ENCODE results near the gene PIK3CB.

PIK3CB gene

DNA sequence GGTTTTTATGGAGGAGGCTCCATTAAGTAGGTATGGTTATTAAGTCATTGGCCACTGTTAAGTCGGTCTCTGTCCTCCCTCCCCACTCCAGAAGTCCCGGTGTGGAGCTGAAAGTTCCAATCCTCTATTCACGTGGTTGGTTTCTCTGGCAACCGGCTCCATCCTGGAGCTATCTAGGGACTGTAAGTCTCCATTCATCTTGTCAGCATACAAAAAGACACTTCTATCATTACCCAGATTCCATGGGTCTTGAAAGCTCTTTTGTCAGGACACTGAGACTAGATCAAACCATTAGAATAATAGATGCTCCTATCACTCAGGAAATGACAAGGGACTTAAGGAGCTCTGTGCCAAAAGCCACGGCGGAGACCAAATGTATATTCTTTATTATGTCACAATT, 110.3 kb downstream of the PIK3CB start:
- H3K4me1 ChIP-seq (ENCODE audit: control insufficient read depth, insufficient read depth, low read length), result peaks cover 2% of the 10 kb centered on the region
- H3K4me3 ChIP-seq (ENCODE audit: low read depth, low read length), result no peak overlapping the region
- H3K36me3 ChIP-seq (ENCODE audit: control insufficient read depth, insufficient read depth, low read length), result no peaks in the 10 kb centered on the region
- H3K9me3 ChIP-seq (ENCODE audit: control insufficient read depth, insufficient read depth, low read length), result no peaks in the 10 kb centered on the region
- no peak overlapping the region for H3K9ac ChIP-seq (ENCODE audit: low read depth, low read length)
- no peaks in the 10 kb centered on the region for H3K27me3 ChIP-seq (ENCODE audit: control insufficient read depth, insufficient read depth, low read length)

DNA sequence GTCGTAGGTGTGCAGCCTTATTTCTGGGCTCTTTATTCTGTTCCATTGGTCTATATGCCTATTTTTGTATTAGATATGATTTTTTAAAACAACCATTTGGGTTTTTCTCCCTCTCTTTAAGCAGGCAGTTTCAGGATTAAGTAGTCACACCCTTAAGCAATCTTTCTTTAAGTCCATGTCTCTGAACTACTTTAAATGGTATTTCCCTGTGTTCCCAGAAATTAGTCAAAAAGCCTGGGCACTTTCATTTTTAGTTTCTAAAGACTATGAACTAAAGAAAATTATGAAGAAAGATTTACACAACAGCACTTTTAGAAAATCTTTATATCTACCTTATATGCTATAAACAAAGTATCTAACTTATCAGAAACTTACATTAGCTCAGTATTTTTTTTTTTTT, 115.9 kb downstream of the PIK3CB start:
- Histone ChIP-seq H3K36me3 (ENCODE audit: control insufficient read depth, insufficient read depth, low read length) (no peaks in the 10 kb centered on the region), H3K4me3 (ENCODE audit: low read depth, low read length) (no peak overlapping the region), H3K4me1 (ENCODE audit: control insufficient read depth, insufficient read depth, low read length) (peaks cover 1% of the 10 kb centered on the region), H3K27me3 (ENCODE audit: control insufficient read depth, insufficient read depth, low read length) (no peaks in the 10 kb centered on the region), H3K9me3 (ENCODE audit: control insufficient read depth, insufficient read depth, low read length) (no peaks in the 10 kb centered on the region), H3K9ac (ENCODE audit: low read depth, low read length) (no peak overlapping the region)

DNA sequence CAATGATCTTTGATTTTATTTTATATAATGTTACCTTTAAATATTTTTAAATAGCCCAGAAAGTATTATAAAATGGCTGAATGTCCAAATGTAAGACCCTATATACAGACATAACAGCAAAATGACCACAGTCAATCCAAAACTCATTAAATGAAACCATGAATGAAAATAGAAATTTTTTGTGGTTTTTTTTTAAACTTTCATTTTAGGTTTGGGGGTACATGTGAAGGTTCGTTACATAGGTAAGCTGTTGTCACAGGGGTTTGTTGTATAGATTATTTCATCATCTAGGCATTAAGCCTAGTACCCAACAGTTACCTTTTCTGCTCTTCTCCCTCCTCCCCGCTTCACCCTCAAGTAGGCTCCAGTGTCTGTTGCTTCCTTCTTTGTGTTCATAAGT, 117.4 kb downstream of the PIK3CB start:
- no peaks in the 10 kb centered on the region for H3K36me3 ChIP-seq (ENCODE audit: control insufficient read depth, insufficient read depth, low read length)
- H3K4me1 ChIP-seq (ENCODE audit: control insufficient read depth, insufficient read depth, low read length), result no peaks in the 10 kb centered on the region
- H3K4me3 ChIP-seq (ENCODE audit: low read depth, low read length), result no peak overlapping the region
- H3K27me3 ChIP-seq (ENCODE audit: control insufficient read depth, insufficient read depth, low read length), result no peaks in the 10 kb centered on the region
- H3K9ac ChIP-seq (ENCODE audit: low read depth, low read length), result no peak overlapping the region
- H3K9me3 ChIP-seq (ENCODE audit: control insufficient read depth, insufficient read depth, low read length), result no peaks in the 10 kb centered on the region

DNA sequence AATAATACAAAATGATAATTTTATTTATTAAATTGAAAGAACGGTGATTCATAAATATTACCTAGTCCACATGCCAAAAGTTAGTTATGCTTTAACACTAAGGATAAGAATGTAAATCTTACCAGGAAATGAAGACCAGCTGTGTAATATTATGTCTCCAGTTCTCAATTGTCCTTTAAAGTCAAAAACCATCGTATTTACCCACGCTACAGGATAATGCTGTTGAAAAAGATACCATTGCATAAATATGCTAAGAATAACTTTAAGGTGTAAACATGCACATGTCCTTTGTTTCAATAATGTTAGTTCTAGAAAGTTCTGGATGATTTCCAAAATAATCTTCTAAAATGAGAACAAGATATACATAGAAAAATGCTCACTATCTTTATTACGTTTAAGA, 122.6 kb downstream of the PIK3CB start:
- Histone ChIP-seq H3K4me3 (ENCODE audit: low read depth, low read length) (no peak overlapping the region), H3K36me3 (ENCODE audit: control insufficient read depth, insufficient read depth, low read length) (no peaks in the 10 kb centered on the region), H3K9ac (ENCODE audit: low read depth, low read length) (no peak overlapping the region), H3K27me3 (ENCODE audit: control insufficient read depth, insufficient read depth, low read length) (no peaks in the 10 kb centered on the region), H3K9me3 (ENCODE audit: control insufficient read depth, insufficient read depth, low read length) (no peaks in the 10 kb centered on the region), H3K4me1 (ENCODE audit: control insufficient read depth, insufficient read depth, low read length) (no peaks in the 10 kb centered on the region)

DNA sequence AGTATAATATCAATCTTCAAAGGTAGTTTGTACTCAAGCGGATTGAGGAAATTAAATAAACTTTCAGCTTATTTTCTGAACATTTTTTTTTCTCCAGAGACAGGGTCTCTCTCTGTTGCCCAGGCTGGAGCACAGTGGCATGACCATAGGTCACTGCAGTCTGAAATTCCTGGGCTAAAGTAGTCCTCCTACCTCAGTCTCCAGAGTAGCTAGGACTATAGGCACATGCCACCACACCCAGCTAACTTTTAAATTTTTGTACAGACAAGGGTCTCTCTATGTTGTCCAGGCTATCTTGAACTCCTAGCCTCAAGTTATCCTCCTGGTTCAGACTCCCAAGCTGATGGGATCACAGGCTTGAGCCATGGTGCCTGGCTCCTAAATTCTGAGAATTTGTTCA, 129.1 kb downstream of the PIK3CB start:
- H3K4me1 ChIP-seq (ENCODE audit: control insufficient read depth, insufficient read depth, low read length), result no peaks in the 10 kb centered on the region
- H3K36me3 ChIP-seq (ENCODE audit: control insufficient read depth, insufficient read depth, low read length), result no peaks in the 10 kb centered on the region
- no peaks in the 10 kb centered on the region for H3K27me3 ChIP-seq (ENCODE audit: control insufficient read depth, insufficient read depth, low read length)
- H3K4me3 ChIP-seq (ENCODE audit: low read depth, low read length), result no peak overlapping the region
- no peak overlapping the region for H3K9ac ChIP-seq (ENCODE audit: low read depth, low read length)
- no peaks in the 10 kb centered on the region for H3K9me3 ChIP-seq (ENCODE audit: control insufficient read depth, insufficient read depth, low read length)

DNA sequence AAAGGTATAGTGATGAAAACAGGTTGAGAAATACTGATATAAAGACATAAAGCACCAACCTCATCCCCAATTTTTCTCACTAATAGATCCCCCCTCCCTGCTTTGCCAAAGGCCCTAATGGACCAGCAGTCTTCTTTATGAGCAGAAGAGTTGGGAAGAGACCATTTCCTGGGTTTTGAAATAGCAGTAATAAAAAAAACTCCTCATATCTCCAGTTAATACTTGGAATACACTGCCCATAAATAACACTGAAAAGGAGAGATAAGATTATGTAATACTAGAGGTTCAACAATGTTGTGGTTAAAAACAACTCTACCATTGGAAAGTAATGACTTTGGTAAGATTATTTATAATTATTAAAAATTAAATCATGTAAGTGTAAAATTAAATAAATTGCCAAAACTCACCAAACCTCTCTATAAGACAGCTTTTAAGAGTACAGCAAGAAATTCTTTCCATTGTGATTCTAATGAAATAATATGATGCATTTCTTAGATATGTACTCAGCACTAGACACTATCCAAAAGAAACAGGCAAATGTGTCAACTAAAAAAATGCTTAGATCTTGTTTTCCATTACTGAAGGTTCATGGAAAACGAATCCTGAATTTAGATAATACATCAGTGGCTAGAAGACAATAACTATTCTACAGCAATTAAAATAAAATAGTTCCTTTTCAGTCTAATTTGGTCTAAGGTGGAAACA, 137.9 kb downstream of the PIK3CB start:
- Histone ChIP-seq H3K4me3 (ENCODE audit: low read depth, low read length) (no peak overlapping the region), H3K9me3 (ENCODE audit: control insufficient read depth, insufficient read depth, low read length) (no peaks in the 10 kb centered on the region), H3K4me1 (ENCODE audit: control insufficient read depth, insufficient read depth, low read length) (no peaks in the 10 kb centered on the region), H3K36me3 (ENCODE audit: control insufficient read depth, insufficient read depth, low read length) (no peaks in the 10 kb centered on the region), H3K9ac (ENCODE audit: low read depth, low read length) (no peak overlapping the region), H3K27me3 (ENCODE audit: control insufficient read depth, insufficient read depth, low read length) (no peaks in the 10 kb centered on the region)

DNA sequence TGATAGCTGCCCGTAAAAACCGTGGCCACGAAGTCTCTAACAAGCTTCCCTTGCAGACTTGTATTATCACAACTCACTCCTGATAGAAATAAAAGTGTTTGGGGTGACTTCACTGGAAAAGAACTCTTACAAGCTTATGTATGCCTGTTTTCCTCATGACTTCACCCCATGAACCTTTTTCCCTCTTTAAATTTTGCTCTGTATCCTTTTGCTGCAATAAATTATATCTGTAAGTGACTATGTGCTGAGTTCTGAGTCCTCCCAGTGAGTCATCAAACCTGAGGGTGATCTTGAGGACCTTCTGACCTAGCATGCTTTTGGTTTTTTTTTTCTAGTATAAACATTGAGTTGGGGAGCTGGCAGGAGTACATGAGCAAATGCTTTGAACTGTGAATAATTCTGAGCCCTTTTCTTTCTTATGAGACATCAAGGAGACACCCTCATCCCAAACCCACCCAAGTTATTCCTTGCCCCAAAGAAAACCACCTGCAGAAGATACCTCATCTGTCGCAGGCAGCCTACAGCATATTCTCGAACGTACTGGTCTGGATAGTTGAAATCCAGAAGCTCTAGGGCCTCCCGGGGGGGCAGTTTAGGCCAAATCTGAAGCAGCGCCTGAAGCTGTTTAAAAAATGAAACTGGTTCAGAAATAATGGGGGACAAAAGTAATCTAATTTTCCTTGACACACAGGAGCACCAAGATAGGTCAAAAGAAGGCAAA, 140.3 kb downstream of the PIK3CB start:
- H3K36me3 ChIP-seq (ENCODE audit: control insufficient read depth, insufficient read depth, low read length), result no peaks in the 10 kb centered on the region
- no peaks in the 10 kb centered on the region for H3K4me1 ChIP-seq (ENCODE audit: control insufficient read depth, insufficient read depth, low read length)
- H3K9me3 ChIP-seq (ENCODE audit: control insufficient read depth, insufficient read depth, low read length), result no peaks in the 10 kb centered on the region
- no peak overlapping the region for H3K9ac ChIP-seq (ENCODE audit: low read depth, low read length)
- no peak overlapping the region for H3K4me3 ChIP-seq (ENCODE audit: low read depth, low read length)
- H3K27me3 ChIP-seq (ENCODE audit: control insufficient read depth, insufficient read depth, low read length), result no peaks in the 10 kb centered on the region

DNA sequence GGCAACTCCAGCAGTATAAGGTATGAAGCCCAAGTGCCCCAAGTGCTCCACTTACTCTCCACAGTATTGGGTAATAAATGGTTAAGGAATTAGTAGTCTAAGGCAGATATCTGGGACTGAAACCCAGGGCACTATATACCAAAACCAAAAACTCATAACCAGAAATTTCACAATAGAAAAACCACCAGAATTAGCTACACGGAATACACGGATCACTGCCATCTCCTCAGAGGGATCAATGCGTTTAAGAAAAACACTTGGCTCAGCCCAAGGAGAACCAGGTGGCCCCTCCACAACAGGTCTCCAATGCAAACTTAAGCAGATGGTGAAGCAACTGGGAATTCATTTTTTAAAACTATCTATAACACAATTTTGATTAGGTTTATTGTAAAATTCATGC, 142.6 kb downstream of the PIK3CB start:
- Histone ChIP-seq H3K9ac (ENCODE audit: low read depth, low read length) (no peak overlapping the region), H3K36me3 (ENCODE audit: control insufficient read depth, insufficient read depth, low read length) (no peaks in the 10 kb centered on the region), H3K9me3 (ENCODE audit: control insufficient read depth, insufficient read depth, low read length) (no peaks in the 10 kb centered on the region), H3K27me3 (ENCODE audit: control insufficient read depth, insufficient read depth, low read length) (no peaks in the 10 kb centered on the region), H3K4me3 (ENCODE audit: low read depth, low read length) (no peak overlapping the region), H3K4me1 (ENCODE audit: control insufficient read depth, insufficient read depth, low read length) (no peaks in the 10 kb centered on the region)

DNA sequence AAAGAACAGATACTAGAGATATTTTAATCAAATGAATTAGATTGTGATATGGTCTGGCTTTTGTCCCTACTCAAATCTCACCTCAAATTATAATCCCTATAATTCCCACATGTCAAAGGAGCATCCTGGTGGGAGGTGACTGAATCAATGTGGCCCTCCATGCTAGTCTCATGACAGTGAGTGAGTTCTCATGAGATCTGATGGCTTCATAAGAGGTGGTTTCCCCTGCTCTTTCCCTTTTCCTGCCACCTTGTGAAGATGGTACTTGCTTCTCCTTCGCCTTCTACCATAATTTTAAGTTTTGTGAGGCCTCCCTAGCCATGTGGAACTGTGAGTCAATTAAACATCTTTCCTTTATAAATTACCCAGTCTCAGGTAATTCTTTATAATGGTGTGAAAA, 143.4 kb downstream of the PIK3CB start:
- H3K9me3 ChIP-seq (ENCODE audit: control insufficient read depth, insufficient read depth, low read length), result no peaks in the 10 kb centered on the region
- no peaks in the 10 kb centered on the region for H3K4me1 ChIP-seq (ENCODE audit: control insufficient read depth, insufficient read depth, low read length)
- no peak overlapping the region for H3K4me3 ChIP-seq (ENCODE audit: low read depth, low read length)
- H3K27me3 ChIP-seq (ENCODE audit: control insufficient read depth, insufficient read depth, low read length), result no peaks in the 10 kb centered on the region
- H3K36me3 ChIP-seq (ENCODE audit: control insufficient read depth, insufficient read depth, low read length), result no peaks in the 10 kb centered on the region
- H3K9ac ChIP-seq (ENCODE audit: low read depth, low read length), result no peak overlapping the region

DNA sequence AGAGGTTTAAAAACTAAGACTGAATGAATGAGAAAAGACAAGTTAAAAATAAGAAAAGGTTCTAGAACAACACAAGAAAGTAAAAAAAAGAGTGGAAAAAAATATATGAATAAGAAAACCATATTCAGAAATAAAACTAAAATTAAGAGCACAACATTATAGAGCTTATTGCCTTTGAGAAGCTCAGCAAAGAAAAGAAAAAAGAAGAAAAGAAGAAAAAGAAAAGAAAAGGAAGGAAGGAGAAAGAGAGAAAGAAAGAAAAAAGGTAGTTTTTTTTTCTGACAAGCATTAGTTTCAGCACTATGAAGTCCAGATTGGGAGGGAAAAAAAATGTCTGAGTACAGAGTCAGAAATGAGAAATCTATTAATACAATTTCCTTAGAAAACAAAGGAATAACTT, 144.7 kb downstream of the PIK3CB start:
- Histone ChIP-seq H3K9me3 (ENCODE audit: control insufficient read depth, insufficient read depth, low read length) (no peaks in the 10 kb centered on the region), H3K4me1 (ENCODE audit: control insufficient read depth, insufficient read depth, low read length) (no peaks in the 10 kb centered on the region), H3K36me3 (ENCODE audit: control insufficient read depth, insufficient read depth, low read length) (no peaks in the 10 kb centered on the region), H3K9ac (ENCODE audit: low read depth, low read length) (no peak overlapping the region), H3K27me3 (ENCODE audit: control insufficient read depth, insufficient read depth, low read length) (no peaks in the 10 kb centered on the region), H3K4me3 (ENCODE audit: low read depth, low read length) (no peak overlapping the region)

DNA sequence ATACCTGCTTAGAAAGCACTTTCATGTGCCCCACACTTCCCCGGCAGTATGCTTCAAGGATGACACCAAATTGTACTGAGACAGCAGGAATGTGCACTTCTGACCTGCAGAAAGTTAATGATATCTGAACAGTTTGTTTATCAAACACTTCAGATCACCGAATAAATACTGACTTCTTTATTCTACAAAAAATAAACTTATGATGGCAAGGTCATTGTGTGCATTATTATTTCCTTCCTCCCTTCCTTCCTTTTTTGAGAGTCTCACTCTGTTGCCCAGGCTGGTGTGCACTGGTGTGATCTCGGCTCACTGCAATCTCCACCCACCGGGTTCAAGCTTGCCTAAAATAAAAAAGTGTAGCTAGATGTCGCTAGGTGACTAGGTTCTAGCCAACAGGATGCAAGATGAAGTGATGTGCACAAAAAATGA, 145.8 kb downstream of the PIK3CB start:
- Histone ChIP-seq H3K4me1 (ENCODE audit: control insufficient read depth, insufficient read depth, low read length) (no peaks in the 10 kb centered on the region), H3K9ac (ENCODE audit: low read depth, low read length) (no peak overlapping the region), H3K27me3 (ENCODE audit: control insufficient read depth, insufficient read depth, low read length) (no peaks in the 10 kb centered on the region), H3K36me3 (ENCODE audit: control insufficient read depth, insufficient read depth, low read length) (no peaks in the 10 kb centered on the region), H3K9me3 (ENCODE audit: control insufficient read depth, insufficient read depth, low read length) (no peaks in the 10 kb centered on the region), H3K4me3 (ENCODE audit: low read depth, low read length) (no peak overlapping the region)

DNA sequence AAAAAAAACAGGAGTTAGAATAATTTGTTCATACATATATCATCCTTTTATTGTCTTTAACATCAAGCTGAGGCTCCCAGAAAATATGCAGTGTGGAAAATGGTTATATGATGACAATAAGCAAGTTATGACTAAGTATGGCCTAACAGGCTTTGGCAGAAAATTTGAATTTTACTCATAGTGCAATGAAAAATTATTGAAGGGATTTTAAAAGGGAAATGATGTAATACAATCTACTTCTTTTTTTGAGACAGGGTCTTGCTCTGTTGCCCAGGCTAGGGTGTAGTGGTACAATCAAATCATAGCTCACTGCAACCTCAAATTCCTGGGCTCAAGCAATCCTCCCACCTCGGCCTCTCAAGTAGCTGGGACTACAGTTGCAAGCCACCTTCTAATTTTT, 147.5 kb downstream of the PIK3CB start:
- Histone ChIP-seq H3K4me1 (ENCODE audit: control insufficient read depth, insufficient read depth, low read length) (no peaks in the 10 kb centered on the region), H3K9me3 (ENCODE audit: control insufficient read depth, insufficient read depth, low read length) (no peaks in the 10 kb centered on the region), H3K36me3 (ENCODE audit: control insufficient read depth, insufficient read depth, low read length) (no peaks in the 10 kb centered on the region), H3K9ac (ENCODE audit: low read depth, low read length) (no peak overlapping the region), H3K27me3 (ENCODE audit: control insufficient read depth, insufficient read depth, low read length) (no peaks in the 10 kb centered on the region), H3K4me3 (ENCODE audit: low read depth, low read length) (no peak overlapping the region)
